Uterus (tissue), 2 donors: ENCODE data around the gene SNX4.

ENCODE experiments used
- POLR2A ChIP-seq, 2 donors: fragments of 450-650 bp; IDR thresholded peaks; one replicate each; pipeline ENCODE4 v1.6.1; 2016; ENCODE audit warnings: antibody characterized with exemption in 2 of 2, mild to moderate bottlenecking in 1 of 2, moderate library complexity in 1 of 2
- TF ChIP-seq, protein P1 (sequence below), 4 experiments: fragments of 200-600 bp in 2 of 4; fragments of 450-650 bp in 2 of 4; sonication (generic) in 2 of 4; IDR thresholded peaks; one replicate each; pipeline ENCODE4 v1.5.1; 2016 to 2019; ENCODE audit warnings: antibody characterized with exemption in 4 of 4, mild to moderate bottlenecking in 2 of 4, moderate library complexity in 1 of 4

- TF ChIP-seq, protein P1, sequence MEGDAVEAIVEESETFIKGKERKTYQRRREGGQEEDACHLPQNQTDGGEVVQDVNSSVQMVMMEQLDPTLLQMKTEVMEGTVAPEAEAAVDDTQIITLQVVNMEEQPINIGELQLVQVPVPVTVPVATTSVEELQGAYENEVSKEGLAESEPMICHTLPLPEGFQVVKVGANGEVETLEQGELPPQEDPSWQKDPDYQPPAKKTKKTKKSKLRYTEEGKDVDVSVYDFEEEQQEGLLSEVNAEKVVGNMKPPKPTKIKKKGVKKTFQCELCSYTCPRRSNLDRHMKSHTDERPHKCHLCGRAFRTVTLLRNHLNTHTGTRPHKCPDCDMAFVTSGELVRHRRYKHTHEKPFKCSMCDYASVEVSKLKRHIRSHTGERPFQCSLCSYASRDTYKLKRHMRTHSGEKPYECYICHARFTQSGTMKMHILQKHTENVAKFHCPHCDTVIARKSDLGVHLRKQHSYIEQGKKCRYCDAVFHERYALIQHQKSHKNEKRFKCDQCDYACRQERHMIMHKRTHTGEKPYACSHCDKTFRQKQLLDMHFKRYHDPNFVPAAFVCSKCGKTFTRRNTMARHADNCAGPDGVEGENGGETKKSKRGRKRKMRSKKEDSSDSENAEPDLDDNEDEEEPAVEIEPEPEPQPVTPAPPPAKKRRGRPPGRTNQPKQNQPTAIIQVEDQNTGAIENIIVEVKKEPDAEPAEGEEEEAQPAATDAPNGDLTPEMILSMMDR (IDR thresholded peaks at IDR 0.05), result no peak
- TF ChIP-seq POLR2A (IDR thresholded peaks at IDR 0.05), result no peak
These were observed 12.9 kb downstream of the SNX4 start for GRCh38 chr3:125507128-125507527.
